Activated naive CD8-positive, alpha-beta T cell treated with anti-CD3 and anti-CD28 coated beads, Interleukin-2, amount 50 U/mL, for 16 hours (primary cell): ENCODE data around the gene GBE1.
"Not testable (repeated sequence)": the region's sequence is repeated elsewhere in the genome, so short reads cannot be mapped to it uniquely, and the experiment has no call there.

Experiments used
- DNase-seq: peaks from one replicate; pipeline ENCODE4 v3.0.0-alpha.2; 2020; ENCODE audit warnings: low read depth, low spot score

Gene GBE1

DNA sequence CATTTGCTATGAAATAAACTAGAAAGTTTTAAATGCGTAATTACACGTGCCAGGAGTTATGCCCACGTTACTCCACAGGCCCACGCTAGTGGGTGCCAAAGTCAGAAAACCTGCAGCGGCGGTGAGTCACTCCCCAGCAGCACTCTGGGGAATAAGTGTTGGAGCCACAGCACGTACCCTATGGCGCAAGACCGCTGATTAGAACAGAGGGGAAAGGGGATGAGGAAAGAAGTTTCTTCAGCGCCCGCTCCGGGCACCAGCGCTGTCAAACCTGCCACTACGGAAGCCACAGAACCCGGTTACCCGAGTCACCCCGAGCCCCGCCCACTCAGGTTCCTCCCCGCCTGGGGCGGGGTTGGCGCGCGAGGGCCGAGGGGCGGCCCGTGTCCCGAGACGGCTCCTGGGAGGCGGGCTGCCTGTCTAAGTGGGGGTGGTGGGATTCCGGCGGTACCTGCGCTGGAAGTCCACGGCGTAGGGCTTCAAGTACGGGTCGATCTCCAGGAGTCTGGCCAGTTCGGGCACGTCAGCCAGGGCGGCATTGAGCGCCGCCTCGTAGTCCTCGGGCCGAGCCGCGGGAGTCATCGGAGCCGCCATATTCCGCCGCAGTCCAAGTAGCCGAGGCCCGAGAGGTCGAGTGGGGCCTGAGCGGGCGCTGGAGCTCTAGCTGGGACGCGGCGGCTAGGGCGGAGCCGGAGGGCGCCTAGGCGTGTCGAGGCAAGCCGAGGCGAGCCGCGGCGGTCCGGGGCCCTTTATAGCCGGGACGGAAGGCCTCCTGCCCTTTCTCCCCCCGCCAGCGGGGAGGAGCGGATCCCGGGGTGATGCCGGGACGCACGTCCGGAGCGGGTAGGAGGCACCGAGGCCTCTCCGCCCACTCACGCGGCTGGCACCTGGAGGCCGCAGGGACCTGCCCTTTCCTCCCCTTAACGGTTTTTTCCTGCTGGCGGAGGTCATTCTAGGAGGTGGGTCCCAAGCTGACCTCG, at the start of gene GBE1:
Gene GBE1 (minus strand): TSS at position 722 of the 980 bp plus-strand sequence. CDS start 128 bp downstream, at position 594.
- peak; percentile 73 for DNase-seq

DNA sequence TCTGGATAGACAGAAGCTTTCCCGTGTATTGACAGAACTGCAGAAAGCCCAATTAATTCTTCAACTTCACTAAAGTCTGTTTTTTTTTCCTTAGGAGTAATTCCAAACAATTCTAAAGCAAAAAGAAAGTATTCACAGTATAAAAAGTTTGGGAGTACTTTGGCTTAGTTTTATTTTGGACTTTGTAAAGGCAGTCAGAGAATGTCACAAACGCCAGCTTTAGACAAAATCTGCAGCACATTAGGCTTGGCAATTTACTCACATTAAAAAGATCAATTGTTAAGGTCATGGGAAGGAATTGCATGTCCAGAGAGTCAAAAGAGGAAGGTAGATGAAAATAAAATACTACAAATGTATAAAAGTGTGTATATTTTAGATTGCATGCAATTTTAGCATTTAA, 47.5 kb upstream of the GBE1 start:
- DNase-seq = no peak

DNA sequence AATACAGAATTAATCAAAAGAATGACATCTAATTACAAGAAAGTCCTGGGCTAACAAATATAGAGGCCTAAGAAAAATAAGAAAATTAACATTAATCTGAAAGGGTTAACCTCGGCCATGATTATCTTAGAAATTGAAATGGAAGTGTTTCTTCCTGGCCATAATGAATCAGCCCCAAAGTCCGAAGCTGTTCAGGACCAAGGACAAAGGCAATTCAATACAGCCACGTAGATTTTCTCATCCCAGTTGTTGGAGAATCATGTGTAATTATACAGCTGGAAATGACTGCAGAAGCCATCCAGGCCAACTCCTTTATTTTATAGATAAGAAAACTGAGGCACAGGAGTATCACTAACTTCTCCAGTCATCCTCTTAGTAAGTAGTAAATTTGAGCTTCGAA, 38.0 kb upstream of the GBE1 start:
- no peak for DNase-seq

DNA sequence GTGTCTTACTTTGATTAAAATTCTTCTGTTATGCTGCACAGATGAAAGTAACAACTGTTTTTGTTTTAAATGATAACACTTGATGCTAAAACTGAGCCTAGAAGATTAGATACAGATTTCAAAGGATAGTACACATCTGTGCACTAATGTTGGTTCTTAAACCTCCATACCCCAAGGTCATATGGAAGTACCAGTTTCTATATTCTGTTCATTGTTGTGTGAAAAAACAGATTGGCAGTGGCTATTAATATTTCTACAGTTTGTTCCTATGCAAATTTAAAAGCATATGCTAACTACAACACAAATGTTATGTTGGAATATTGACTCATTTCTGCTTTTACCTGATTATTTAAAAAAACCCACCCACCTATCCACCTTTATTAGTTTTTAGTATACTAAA, 32.0 kb upstream of the GBE1 start:
- no peak for DNase-seq

DNA sequence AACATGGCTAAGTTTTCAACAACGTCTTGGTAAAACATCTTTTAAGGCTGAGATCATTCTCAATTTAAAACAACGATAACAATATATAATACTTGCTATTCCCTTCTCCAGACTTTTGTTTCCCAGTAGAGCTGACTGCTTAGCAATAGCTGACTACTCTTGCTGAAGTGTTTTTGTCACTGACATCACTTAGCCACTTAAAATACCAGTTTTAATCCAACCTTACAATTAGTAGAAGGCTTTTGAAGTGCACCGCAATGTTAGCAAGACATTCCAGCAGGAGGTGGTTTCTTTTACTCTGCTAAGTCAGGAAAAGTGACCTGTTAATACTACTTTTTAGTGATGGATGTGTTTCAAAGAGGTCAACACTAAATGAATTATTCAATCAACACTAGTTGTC, 28.7 kb upstream of the GBE1 start:
- DNase-seq = no peak

DNA sequence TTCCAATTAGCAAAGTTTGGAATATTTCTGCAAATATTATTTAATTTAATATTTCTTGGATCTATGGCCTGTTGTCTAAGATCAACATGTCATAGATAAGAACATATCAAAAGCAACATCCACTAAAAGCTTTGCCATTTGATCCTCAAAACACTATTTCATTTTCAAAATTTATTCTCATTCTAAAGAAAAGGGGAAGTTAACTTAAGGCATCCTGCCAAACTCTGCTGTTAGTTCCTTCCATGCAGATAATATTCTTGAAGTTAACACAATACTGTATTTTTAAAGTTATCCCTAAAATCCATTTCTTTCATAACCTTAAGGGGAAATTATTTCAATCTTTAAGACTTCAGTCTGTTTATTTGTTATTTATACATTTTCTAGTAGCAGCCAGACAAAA, 28.2 kb upstream of the GBE1 start:
- no peak for DNase-seq

DNA sequence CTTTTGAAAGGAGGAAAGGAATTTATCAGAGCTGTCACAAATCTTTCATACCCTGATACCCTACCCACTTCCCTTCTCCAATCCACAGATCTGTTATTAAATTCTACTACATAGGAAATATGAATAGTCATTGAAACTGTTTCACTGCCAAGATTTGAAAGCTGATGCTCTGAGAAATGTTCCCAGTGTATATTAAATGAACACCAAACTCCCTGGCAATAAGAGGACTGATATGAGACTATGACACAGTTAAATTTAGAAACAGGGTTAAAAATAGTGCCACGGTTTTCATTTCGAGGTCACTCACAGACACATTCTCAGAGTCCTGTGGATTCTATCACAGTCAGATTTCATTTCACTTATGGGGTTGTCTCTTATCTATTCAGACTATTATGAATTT, 27.2 kb upstream of the GBE1 start:
- no peak for DNase-seq

DNA sequence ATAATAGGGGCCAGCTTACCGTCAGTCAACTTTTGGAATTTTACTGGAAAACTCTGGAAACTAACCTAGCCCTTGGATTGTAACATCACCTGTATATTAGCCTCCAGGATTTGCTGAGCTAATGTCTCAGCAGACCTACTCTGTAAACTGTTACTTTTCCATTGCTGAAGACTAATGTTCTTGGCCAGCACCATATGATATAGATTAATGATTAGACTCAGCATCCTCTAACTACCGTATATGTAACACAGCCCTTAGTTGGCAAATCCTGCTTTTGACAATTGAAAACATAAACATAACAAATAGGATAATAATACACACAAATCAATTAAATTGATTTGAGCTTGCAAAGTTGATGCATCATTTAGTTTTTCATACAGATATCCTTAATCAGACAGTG, 26.6 kb upstream of the GBE1 start:
- no peak for DNase-seq

DNA sequence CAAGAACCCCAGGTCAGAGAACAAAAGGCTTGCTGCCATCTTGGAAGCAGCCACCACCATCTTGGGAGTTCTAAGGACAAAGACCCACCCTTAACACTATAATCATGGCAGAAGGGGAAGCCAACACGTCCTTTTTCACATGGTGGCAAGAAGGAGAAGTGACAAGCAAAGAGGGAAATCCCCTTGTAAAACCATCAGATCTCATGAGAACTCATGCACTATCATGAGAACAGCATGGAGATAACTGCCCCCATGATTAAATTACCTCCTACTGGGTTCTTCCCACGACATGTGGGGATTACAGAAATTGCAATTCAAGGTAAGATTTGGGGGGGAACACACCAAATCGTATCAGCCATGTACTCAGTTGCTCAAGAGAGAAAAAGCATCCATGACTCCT, 21.1 kb upstream of the GBE1 start:
- DNase-seq = no peak

DNA sequence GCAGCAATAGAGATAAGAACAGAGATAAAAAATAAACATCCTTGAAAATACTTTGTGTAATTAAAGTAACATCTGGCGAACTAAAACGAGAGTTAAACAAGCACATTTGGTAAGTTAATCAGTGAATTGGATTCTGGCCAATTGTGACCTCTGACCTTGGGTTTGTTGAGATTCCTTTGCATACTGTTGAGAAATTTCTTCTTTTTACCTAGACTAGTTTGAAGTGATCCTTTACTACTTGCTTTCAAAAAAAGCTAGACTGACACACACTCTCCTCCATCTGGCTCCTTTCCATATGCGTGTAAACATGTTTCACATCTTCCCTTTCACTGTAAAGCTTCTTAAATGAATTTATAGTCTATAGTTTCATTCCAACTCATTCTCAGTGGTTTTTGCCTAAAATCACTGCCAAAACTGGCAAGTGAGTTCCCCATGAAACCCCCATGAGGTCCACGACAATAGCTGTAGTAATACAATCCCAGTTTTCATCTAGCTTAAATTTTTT, 17.3 kb upstream of the GBE1 start:
- DNase-seq = no peak

DNA sequence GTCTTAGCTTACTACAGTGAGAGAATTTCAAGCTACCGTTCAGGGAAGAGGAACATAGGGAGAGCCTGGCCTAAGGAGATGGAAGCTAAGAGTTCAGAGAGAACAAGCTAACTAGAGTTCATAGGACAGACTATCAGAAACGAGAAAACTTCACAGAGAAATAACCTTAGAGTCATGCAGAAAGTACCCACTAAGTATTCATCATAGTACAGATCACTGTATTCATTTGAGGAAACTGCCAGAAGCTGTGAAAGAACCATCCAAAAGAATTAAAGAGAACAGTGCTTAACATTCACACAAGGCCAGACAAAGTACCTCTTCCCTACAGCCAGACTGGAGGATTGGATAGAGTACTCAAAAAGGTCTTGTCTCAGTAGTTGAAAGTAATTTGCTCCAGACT, 15.2 kb upstream of the GBE1 start:
- DNase-seq = no peak

DNA sequence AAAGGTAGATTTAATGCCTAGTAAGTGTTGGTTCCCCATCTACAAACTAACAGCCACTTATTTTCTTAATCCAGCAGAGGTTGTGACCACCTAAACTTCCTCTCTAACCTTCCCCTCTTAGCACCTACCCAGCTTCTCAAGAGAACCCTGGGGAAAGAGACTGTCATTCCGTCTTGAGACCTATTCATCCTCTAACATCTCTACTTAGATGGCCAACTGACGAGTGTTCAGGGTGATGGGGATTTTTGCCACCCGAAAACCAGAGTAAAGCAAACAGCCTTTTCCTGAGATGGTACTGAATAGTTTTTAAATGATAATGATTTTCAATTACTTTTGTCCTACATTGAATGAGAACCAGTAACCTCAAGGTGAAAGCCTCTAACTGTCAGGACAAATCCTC, 9.3 kb upstream of the GBE1 start:
- no peak for DNase-seq

DNA sequence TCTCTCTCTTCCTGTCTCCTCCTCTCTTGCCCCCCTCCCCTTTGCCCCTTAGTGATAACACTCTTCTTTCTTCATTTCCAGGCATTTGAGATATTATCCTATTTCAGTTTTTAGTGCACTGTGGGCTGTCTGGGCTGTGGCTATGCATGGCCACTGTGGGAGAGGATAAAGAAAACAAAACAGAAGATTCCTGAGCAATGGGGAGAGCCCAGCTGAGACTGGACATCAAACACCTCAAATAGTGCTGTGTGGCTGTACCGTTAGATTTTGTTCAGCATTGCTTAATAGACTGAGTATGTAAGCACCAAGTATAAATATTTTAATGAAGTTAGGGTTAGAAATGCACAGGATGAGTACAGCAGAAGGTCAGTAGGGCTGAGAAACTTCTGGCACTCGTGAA, 7.9 kb upstream of the GBE1 start:
- no peak for DNase-seq

DNA sequence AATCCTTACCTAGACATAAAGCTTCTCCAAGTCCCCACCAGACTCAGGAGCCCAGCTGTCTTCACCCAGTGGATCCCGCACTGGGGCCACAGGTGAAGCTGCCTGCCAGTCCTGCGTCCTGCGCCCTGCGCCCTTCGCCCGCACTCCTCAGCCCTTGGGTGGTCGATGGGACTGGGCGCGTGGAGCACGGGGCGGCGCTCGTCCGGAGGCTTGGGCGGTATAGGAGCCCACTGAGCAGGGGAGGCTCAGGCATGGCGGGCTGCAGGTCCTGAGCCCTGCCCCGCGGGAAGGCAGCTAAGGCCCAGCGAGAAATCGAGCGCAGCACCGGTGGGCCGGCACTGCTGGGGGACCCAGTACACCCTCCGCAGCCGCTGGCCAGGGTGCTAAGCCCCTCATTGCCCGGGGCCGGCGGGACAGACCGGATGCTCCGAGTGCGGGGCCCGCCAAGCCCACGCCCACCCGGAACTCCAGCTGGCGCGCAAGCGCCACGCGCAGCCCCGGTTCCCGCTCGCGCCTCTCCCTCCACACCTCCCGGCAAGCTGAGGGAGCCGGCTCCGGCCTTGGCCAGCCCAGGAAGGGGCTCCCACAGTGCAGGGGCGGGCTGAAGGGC, 5.9 kb upstream of the GBE1 start:
- not testable (repeated sequence) for DNase-seq

DNA sequence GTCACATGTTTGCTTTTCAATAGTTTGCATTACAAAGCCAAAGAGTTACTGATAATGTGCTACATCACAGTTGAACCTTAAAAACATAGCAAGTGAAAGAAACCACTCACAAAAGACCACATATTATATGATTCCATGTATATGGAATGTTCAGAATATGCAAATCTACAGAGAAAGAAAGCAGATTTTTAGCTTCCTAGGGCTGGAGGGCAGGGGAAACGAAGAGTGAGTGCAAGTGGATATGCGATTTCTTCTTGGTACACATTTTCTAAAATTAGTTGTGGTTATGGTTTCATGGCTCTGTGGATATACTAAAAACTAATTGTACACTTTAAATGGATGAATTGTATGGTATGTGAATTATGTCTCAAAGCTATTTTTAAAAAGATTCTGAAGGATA, 4.0 kb upstream of the GBE1 start:
- DNase-seq = no peak

DNA sequence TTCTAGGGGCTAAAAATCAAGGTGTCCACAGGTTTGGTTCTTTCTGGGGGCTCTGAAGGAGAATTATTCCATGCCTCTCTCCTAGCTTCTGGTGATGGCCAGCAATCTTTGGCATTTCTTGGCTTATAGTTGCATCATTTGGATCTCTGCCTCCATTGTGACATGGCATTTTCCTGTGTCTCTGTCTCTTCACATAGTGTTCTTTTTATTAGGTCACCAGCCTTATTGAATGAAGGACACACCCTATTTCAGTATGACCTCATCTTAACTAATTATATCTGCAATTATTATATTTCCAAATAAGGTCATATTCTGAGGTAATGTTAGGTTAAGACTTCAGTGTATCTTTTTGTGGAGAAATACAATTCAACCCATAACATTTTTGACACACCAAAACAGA, 3.2 kb upstream of the GBE1 start:
- DNase-seq = no peak

DNA sequence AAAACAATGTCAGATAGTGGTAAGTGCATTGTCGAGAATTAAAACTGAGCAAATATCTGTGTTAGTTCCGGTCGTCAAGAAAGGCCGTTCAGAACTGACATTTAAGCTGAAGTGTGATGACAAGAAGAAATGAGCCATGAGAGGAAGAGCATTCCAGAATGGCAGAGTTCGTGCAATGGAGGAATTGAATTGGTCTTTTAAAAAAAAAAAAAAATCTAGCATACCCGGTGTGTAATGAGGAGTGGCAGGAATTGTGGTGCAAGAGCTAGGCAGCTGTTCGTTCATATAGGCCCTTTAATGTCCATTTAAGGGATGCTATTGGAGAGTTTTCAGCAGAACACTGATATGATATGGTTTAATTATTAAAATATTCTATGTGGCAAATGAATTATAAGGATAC, 2.6 kb upstream of the GBE1 start:
- no peak for DNase-seq

DNA sequence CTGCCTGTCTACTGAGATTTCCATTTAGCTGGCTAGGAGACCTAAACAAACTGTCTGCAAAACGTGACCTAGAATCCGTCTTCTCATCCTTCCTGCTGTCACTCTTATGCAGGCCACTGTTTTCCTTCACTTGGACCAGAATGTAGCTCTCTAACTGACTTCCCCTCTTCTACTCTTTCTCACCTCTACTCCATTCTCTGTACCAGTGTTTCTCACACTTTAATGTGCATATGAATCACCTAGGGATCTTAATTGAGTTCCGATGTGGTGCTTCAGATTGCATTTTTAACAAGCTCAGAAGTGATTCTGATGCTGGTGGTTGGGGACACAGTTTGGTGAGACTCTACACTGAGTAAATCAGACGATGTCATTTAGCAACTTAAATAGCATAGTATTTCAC, 1.6 kb upstream of the GBE1 start:
- DNase-seq = no peak

DNA sequence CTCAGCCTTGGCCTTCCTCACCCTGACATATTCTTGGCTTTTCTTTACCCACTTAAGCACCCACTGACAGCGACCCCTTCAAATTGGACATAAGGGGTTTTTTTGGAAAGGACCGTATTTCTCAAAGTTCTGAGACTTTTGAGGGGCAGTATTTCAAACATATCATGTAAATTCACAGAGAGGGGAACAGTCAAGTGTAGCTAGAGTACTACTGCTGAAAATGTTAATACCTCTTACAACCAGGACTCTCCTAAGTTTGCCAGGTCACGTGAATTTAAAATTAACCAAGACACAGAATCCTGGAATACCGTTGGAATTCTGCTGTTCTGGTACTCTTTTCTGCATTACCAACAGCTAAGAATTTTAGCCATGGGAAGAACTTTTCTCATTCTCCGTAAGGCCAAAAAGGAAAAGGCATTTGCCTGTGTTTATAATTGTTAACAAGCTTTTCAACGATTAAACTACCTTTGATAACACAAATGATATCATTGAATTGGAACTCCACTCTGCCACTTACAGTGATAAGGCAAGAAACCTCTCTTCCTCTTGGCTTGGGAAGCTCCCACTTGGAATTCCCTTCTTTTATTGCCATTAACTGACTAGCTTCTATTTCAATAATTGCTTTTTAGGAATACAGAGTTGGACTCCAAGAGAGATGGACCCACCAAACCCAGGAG, 597 bp upstream of the GBE1 start:
- no peak for DNase-seq

DNA sequence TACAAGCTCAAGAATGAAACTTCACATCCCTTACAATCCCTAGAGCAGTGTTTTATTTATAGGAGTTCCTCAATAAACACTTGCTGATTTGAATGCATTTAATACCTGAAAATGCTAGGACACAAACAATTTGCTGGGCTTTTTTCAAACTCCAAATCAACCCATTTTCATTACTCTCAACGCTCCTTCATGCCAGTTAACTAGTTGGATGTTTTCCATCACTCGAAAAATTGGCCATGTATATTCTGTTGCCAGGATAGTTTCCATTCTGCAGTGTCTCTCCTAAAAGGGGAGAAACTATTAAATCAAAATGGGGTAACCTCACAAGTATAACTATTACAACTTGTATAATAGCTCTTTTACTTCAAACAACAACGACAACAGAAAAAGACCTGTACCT, 1.2 kb downstream of the GBE1 start:
- DNase-seq = no peak

DNA sequence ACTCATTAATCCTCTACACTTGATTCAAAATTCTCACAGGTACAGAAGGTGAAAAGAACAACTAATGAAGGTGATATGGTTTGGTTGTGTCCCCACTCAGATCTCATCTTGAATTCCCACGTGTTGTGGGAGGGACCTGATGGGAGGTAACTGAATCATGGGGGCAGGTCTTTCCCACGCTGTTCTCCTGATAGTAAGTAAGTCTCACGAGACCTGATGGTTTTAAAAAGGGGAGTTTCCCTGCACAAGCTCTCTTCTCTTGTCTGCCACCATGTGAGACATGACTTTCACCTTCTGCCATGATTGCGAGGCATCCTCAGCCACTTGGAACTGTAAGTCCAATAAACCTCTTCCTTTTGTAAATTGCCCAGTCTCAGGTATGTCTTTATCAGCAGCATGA, 2.7 kb downstream of the GBE1 start:
- not testable (repeated sequence) for DNase-seq

DNA sequence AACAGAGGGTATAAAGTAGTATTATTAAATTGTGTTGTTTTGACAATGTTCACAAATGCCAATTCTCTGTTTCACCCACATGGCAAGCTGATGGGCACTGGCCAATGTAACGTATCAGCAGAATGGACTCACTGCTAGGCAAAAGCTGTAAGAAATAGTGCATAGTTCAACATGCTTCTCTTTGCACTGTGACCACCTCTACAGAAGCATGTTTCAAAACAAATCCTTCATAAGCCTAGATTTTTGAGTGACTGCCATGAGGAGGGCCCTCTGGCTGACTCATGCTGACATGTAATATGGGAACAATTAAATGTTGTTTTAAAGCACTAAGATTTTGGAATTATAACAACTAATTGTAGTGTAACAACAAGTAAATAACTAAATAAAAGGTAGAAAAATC, 3.2 kb downstream of the GBE1 start:
- no peak for DNase-seq
